Activated T-cell treated with anti-CD3 and anti-CD28 coated beads for 48 hours (primary cell): ENCODE data around the gene SEC14L5.
"Not testable (repeated sequence)": the region's sequence is repeated elsewhere in the genome, so short reads cannot be mapped to it uniquely, and the experiment has no call there.

Experiments used
- DNase-seq: peaks from one replicate; pipeline ENCODE4 v3.0.0-alpha.2; 2020; ENCODE audit warnings: low read depth

SEC14L5 gene

GRCh38 chr16:4957720-4958509, at the start of gene SEC14L5:
Gene SEC14L5 (plus strand): TSS chr16:4958330. CDS start chr16:4959324, 994 bp downstream.
- peak; percentile 88 for DNase-seq

GRCh38 chr16:4908854-4909401, 49.2 kb upstream of the SEC14L5 start:
- DNase-seq: no peak

GRCh38 chr16:4909825-4910224, 48.3 kb upstream of the SEC14L5 start:
- no peak for DNase-seq

- DNase-seq: no peak
These were observed 47.3 kb upstream of the SEC14L5 start for GRCh38 chr16:4910828-4911227.

GRCh38 chr16:4911970-4912386, 46.2 kb upstream of the SEC14L5 start:
- no peak for DNase-seq

- no peak for DNase-seq
These were observed 44.9 kb upstream of the SEC14L5 start for GRCh38 chr16:4913130-4913773.

GRCh38 chr16:4913774-4914525, 44.2 kb upstream of the SEC14L5 start:
- DNase-seq: no peak

GRCh38 chr16:4914528-4915225, 43.5 kb upstream of the SEC14L5 start:
- DNase-seq: no peak

GRCh38 chr16:4915226-4915761, 42.8 kb upstream of the SEC14L5 start:
- no peak for DNase-seq

GRCh38 chr16:4917117-4917516, 41.0 kb upstream of the SEC14L5 start:
- no peak for DNase-seq

- no peak for DNase-seq
These were observed 39.3 kb upstream of the SEC14L5 start for GRCh38 chr16:4918781-4919251.

GRCh38 chr16:4920826-4921225, 37.3 kb upstream of the SEC14L5 start:
- no peak for DNase-seq

GRCh38 chr16:4922721-4923342, 35.3 kb upstream of the SEC14L5 start:
- no peak for DNase-seq

GRCh38 chr16:4923853-4924252, 34.3 kb upstream of the SEC14L5 start:
- DNase-seq: no peak

GRCh38 chr16:4924593-4925292, 33.4 kb upstream of the SEC14L5 start:
- DNase-seq: no peak

GRCh38 chr16:4925293-4925607, 32.9 kb upstream of the SEC14L5 start:
- no peak for DNase-seq

- DNase-seq: no peak
These were observed 32.3 kb upstream of the SEC14L5 start for GRCh38 chr16:4925791-4926190.

GRCh38 chr16:4926928-4927327, 31.2 kb upstream of the SEC14L5 start:
- DNase-seq: no peak

GRCh38 chr16:4927661-4928060, 30.5 kb upstream of the SEC14L5 start:
- DNase-seq: no peak

GRCh38 chr16:4928227-4928626, 29.9 kb upstream of the SEC14L5 start:
- DNase-seq: no peak

GRCh38 chr16:4929619-4930018, 28.5 kb upstream of the SEC14L5 start:
- DNase-seq: not testable (repeated sequence)
